ENCODE measurements around the gene PPP1R14D.
"Not testable (repeated sequence)": the region's sequence is repeated elsewhere in the genome, so short reads cannot be mapped to it uniquely, and the experiment has no call there.

PPP1R14D gene

GRCh38 chr15:40863660-40864270 is 35.3 kb upstream of the PPP1R14D start:
- Histone ChIP-seq H3K9me3 (ENCODE audit: control insufficient read depth in 1 of 2, low read length in 2 of 2) (no peaks in the 10 kb centered on the region), H3K27me3 (ENCODE audit: low read depth, low read length) (no peaks in the 10 kb centered on the region), H3K4me3 (ENCODE audit: low read depth in 1 of 2, low read length in 2 of 2) (no peak overlapping the region), H3K27ac (ENCODE audit: low read length) (no peak overlapping the region), H3K36me3 (ENCODE audit: control insufficient read depth in 1 of 2, insufficient read depth in 2 of 2, low read length in 2 of 2) (no peaks in the 10 kb centered on the region), H3K4me1 (ENCODE audit: control insufficient read depth in 1 of 2, insufficient read depth in 2 of 2, low read length in 2 of 2) (peaks cover 0 to 6% of the 10 kb centered on the region in 2 donors)

- not testable (repeated sequence) for H3K4me3 ChIP-seq (ENCODE audit: low read depth in 1 of 2, low read length in 2 of 2); H3K4me1 ChIP-seq (ENCODE audit: control insufficient read depth in 1 of 2, insufficient read depth in 2 of 2, low read length in 2 of 2); H3K9me3 ChIP-seq (ENCODE audit: control insufficient read depth in 1 of 2, low read length in 2 of 2); H3K27me3 ChIP-seq (ENCODE audit: low read depth, low read length); H3K36me3 ChIP-seq (ENCODE audit: control insufficient read depth in 1 of 2, insufficient read depth in 2 of 2, low read length in 2 of 2); H3K27ac ChIP-seq (ENCODE audit: low read length)
These were observed 32.6 kb upstream of the PPP1R14D start for GRCh38 chr15:40861147-40861546.

GRCh38 chr15:40859206-40859851 is 30.8 kb upstream of the PPP1R14D start:
- Histone ChIP-seq H3K27me3 (ENCODE audit: low read depth, low read length) (no peaks in the 10 kb centered on the region), H3K9me3 (ENCODE audit: control insufficient read depth in 1 of 2, low read length in 2 of 2) (no peaks in the 10 kb centered on the region), H3K27ac (ENCODE audit: low read length) (no peak overlapping the region), H3K36me3 (ENCODE audit: control insufficient read depth in 1 of 2, insufficient read depth in 2 of 2, low read length in 2 of 2) (peaks cover 0 to 4% of the 10 kb centered on the region in 2 donors), H3K4me1 (ENCODE audit: control insufficient read depth in 1 of 2, insufficient read depth in 2 of 2, low read length in 2 of 2) (peaks cover 0 to 6% of the 10 kb centered on the region in 2 donors), H3K4me3 (ENCODE audit: low read depth in 1 of 2, low read length in 2 of 2) (no peak overlapping the region)

GRCh38 chr15:40858706-40859105 is 30.2 kb upstream of the PPP1R14D start:
- Histone ChIP-seq H3K27ac (ENCODE audit: low read length) (no peak overlapping the region), H3K4me1 (ENCODE audit: control insufficient read depth in 1 of 2, insufficient read depth in 2 of 2, low read length in 2 of 2) (peaks cover 0 to 6% of the 10 kb centered on the region in 2 donors), H3K27me3 (ENCODE audit: low read depth, low read length) (no peaks in the 10 kb centered on the region), H3K9me3 (ENCODE audit: control insufficient read depth in 1 of 2, low read length in 2 of 2) (no peaks in the 10 kb centered on the region), H3K36me3 (ENCODE audit: control insufficient read depth in 1 of 2, insufficient read depth in 2 of 2, low read length in 2 of 2) (peaks cover 0 to 4% of the 10 kb centered on the region in 2 donors), H3K4me3 (ENCODE audit: low read depth in 1 of 2, low read length in 2 of 2) (no peak overlapping the region)

- Histone ChIP-seq H3K4me3 (ENCODE audit: low read depth in 1 of 2, low read length in 2 of 2) (no peak overlapping the region), H3K27ac (ENCODE audit: low read length) (no peak overlapping the region)
These were observed 29.3 kb upstream of the PPP1R14D start for GRCh38 chr15:40857601-40858341.

GRCh38 chr15:40856746-40857145 is 28.2 kb upstream of the PPP1R14D start:
- peaks cover 0 to 4% of the 10 kb centered on the region in 2 donors for H3K36me3 ChIP-seq (ENCODE audit: control insufficient read depth in 1 of 2, insufficient read depth in 2 of 2, low read length in 2 of 2)
- no peak overlapping the region for H3K27ac ChIP-seq (ENCODE audit: low read length)

More at GRCh38 chr15:40857601-40858341, 29.3 kb upstream of the PPP1R14D start:
- peaks cover 0 to 4% of the 10 kb centered on the region in 2 donors for H3K36me3 ChIP-seq (ENCODE audit: control insufficient read depth in 1 of 2, insufficient read depth in 2 of 2, low read length in 2 of 2)
- H3K9me3 ChIP-seq (ENCODE audit: control insufficient read depth in 1 of 2, low read length in 2 of 2), result no peaks in the 10 kb centered on the region
- H3K4me1 ChIP-seq (ENCODE audit: control insufficient read depth in 1 of 2, insufficient read depth in 2 of 2, low read length in 2 of 2), result peaks cover 0 to 6% of the 10 kb centered on the region in 2 donors
- no peaks in the 10 kb centered on the region for H3K27me3 ChIP-seq (ENCODE audit: low read depth, low read length)

GRCh38 chr15:40855706-40856234 is 27.3 kb upstream of the PPP1R14D start:
- H3K4me3 ChIP-seq (ENCODE audit: low read depth in 1 of 2, low read length in 2 of 2), result no peak overlapping the region
- H3K4me1 ChIP-seq (ENCODE audit: control insufficient read depth in 1 of 2, insufficient read depth in 2 of 2, low read length in 2 of 2), result peaks cover 0 to 6% of the 10 kb centered on the region in 2 donors
- peaks cover 0 to 4% of the 10 kb centered on the region in 2 donors for H3K36me3 ChIP-seq (ENCODE audit: control insufficient read depth in 1 of 2, insufficient read depth in 2 of 2, low read length in 2 of 2)
- no peaks in the 10 kb centered on the region for H3K9me3 ChIP-seq (ENCODE audit: control insufficient read depth in 1 of 2, low read length in 2 of 2)
- no peak overlapping the region for H3K27ac ChIP-seq (ENCODE audit: low read length)
- H3K27me3 ChIP-seq (ENCODE audit: low read depth, low read length), result no peaks in the 10 kb centered on the region

More at GRCh38 chr15:40856746-40857145, 28.2 kb upstream of the PPP1R14D start:
- no peaks in the 10 kb centered on the region for H3K9me3 ChIP-seq (ENCODE audit: control insufficient read depth in 1 of 2, low read length in 2 of 2)
- peaks cover 0 to 6% of the 10 kb centered on the region in 2 donors for H3K4me1 ChIP-seq (ENCODE audit: control insufficient read depth in 1 of 2, insufficient read depth in 2 of 2, low read length in 2 of 2)
- no peaks in the 10 kb centered on the region for H3K27me3 ChIP-seq (ENCODE audit: low read depth, low read length)
- no peak overlapping the region for H3K4me3 ChIP-seq (ENCODE audit: low read depth in 1 of 2, low read length in 2 of 2)

GRCh38 chr15:40854161-40854560 is 25.7 kb upstream of the PPP1R14D start:
- Histone ChIP-seq H3K4me1 (ENCODE audit: control insufficient read depth in 1 of 2, insufficient read depth in 2 of 2, low read length in 2 of 2) (peaks cover 0 to 2% of the 10 kb centered on the region in 2 donors), H3K9me3 (ENCODE audit: control insufficient read depth in 1 of 2, low read length in 2 of 2) (no peaks in the 10 kb centered on the region), H3K4me3 (ENCODE audit: low read depth in 1 of 2, low read length in 2 of 2) (no peak overlapping the region), H3K36me3 (ENCODE audit: control insufficient read depth in 1 of 2, insufficient read depth in 2 of 2, low read length in 2 of 2) (peaks cover 0 to 4% of the 10 kb centered on the region in 2 donors), H3K27ac (ENCODE audit: low read length) (no peak overlapping the region), H3K27me3 (ENCODE audit: low read depth, low read length) (no peaks in the 10 kb centered on the region)

- Histone ChIP-seq H3K27ac (ENCODE audit: low read length) (no peak overlapping the region), H3K9me3 (ENCODE audit: control insufficient read depth in 1 of 2, low read length in 2 of 2) (no peaks in the 10 kb centered on the region), H3K4me1 (ENCODE audit: control insufficient read depth in 1 of 2, insufficient read depth in 2 of 2, low read length in 2 of 2) (no peaks in the 10 kb centered on the region), H3K36me3 (ENCODE audit: control insufficient read depth in 1 of 2, insufficient read depth in 2 of 2, low read length in 2 of 2) (peaks cover 0 to 4% of the 10 kb centered on the region in 2 donors), H3K27me3 (ENCODE audit: low read depth, low read length) (no peaks in the 10 kb centered on the region), H3K4me3 (ENCODE audit: low read depth in 1 of 2, low read length in 2 of 2) (no peak overlapping the region)
These were observed 24.9 kb upstream of the PPP1R14D start for GRCh38 chr15:40853241-40853890.

- Histone ChIP-seq H3K36me3 (ENCODE audit: control insufficient read depth in 1 of 2, insufficient read depth in 2 of 2, low read length in 2 of 2) (peaks cover 0 to 4% of the 10 kb centered on the region in 2 donors), H3K27ac (ENCODE audit: low read length) (no peak overlapping the region), H3K27me3 (ENCODE audit: low read depth, low read length) (no peaks in the 10 kb centered on the region), H3K9me3 (ENCODE audit: control insufficient read depth in 1 of 2, low read length in 2 of 2) (no peaks in the 10 kb centered on the region), H3K4me3 (ENCODE audit: low read depth in 1 of 2, low read length in 2 of 2) (no peak overlapping the region), H3K4me1 (ENCODE audit: control insufficient read depth in 1 of 2, insufficient read depth in 2 of 2, low read length in 2 of 2) (no peaks in the 10 kb centered on the region)
These were observed 24.0 kb upstream of the PPP1R14D start for GRCh38 chr15:40852529-40852928.

Measured in muscle layer of duodenum (tissue), 2 donors.